Measurements from ENCODE around the gene TRIM8.

The TRIM8 gene

GRCh38 chr10:102670065-102670670, 25.9 kb downstream of the TRIM8 start:
- TF ChIP-seq GATA1 (IDR thresholded peaks at IDR 0.05; ENCODE audit: low read depth, low read length): no peak
- no peak for TF ChIP-seq POLR2A (IDR thresholded peaks at IDR 0.05; ENCODE audit: low read length)
- DNase-seq: no peak

- peak; percentile 65 to 66 for DNase-seq
- TF ChIP-seq POLR2A (IDR thresholded peaks at IDR 0.05; ENCODE audit: low read length) (no peak), GATA1 (IDR thresholded peaks at IDR 0.05; ENCODE audit: low read depth, low read length) (no peak)
Observed at GRCh38 chr10:102670871-102671434, 26.7 kb downstream of the TRIM8 start.

GRCh38 chr10:102673236-102673818, 29.0 kb downstream of the TRIM8 start:
- DNase-seq: no peak
- TF ChIP-seq POLR2A (IDR thresholded peaks at IDR 0.05; ENCODE audit: low read length) (no peak), GATA1 (IDR thresholded peaks at IDR 0.05; ENCODE audit: low read depth, low read length) (no peak)

- TF ChIP-seq GATA1 (IDR thresholded peaks at IDR 0.05; ENCODE audit: low read depth, low read length) (no peak), POLR2A (IDR thresholded peaks at IDR 0.05; ENCODE audit: low read length) (peak; percentile 60)
- DNase-seq: peak; percentile 94 to 96
Observed at GRCh38 chr10:102673819-102674511, 29.7 kb downstream of the TRIM8 start.

- TF ChIP-seq GATA1 (IDR thresholded peaks at IDR 0.05; ENCODE audit: low read depth, low read length) (no peak), POLR2A (IDR thresholded peaks at IDR 0.05; ENCODE audit: low read length) (no peak)
- peak; percentile 61 to 69 for DNase-seq
Observed at GRCh38 chr10:102674566-102674965, 30.3 kb downstream of the TRIM8 start.

- no peak for TF ChIP-seq GATA1 (IDR thresholded peaks at IDR 0.05; ENCODE audit: low read depth, low read length)
- TF ChIP-seq POLR2A (IDR thresholded peaks at IDR 0.05; ENCODE audit: low read length): no peak
- no peak for DNase-seq
Observed at GRCh38 chr10:102675011-102675665, 30.9 kb downstream of the TRIM8 start.

- DNase-seq: no peak
Observed at GRCh38 chr10:102675666-102676533, 31.6 kb downstream of the TRIM8 start.

GRCh38 chr10:102676534-102677315, 32.4 kb downstream of the TRIM8 start:
- DNase-seq: no peak
- TF ChIP-seq POLR2A (IDR thresholded peaks at IDR 0.05; ENCODE audit: low read length) (no peak), GATA1 (IDR thresholded peaks at IDR 0.05; ENCODE audit: low read depth, low read length) (no peak)

More at GRCh38 chr10:102675666-102676533, 31.6 kb downstream of the TRIM8 start:
- TF ChIP-seq GATA1 (IDR thresholded peaks at IDR 0.05; ENCODE audit: low read depth, low read length) (no peak), POLR2A (IDR thresholded peaks at IDR 0.05; ENCODE audit: low read length) (no peak)

- DNase-seq: no peak
- TF ChIP-seq GATA1 (IDR thresholded peaks at IDR 0.05; ENCODE audit: low read depth, low read length): no peak
- no peak for TF ChIP-seq POLR2A (IDR thresholded peaks at IDR 0.05; ENCODE audit: low read length)
Observed at GRCh38 chr10:102677331-102678067, 33.2 kb downstream of the TRIM8 start.

- DNase-seq: no peak
- TF ChIP-seq GATA1 (IDR thresholded peaks at IDR 0.05; ENCODE audit: low read depth, low read length) (no peak), POLR2A (IDR thresholded peaks at IDR 0.05; ENCODE audit: low read length) (no peak)
Observed at GRCh38 chr10:102678068-102678400, 33.8 kb downstream of the TRIM8 start.

- DNase-seq: peak; percentile 74 to 77
- TF ChIP-seq GATA1 (IDR thresholded peaks at IDR 0.05; ENCODE audit: low read depth, low read length) (no peak), POLR2A (IDR thresholded peaks at IDR 0.05; ENCODE audit: low read length) (no peak)
Observed at GRCh38 chr10:102678842-102679289, 34.6 kb downstream of the TRIM8 start.

- TF ChIP-seq GATA1 (IDR thresholded peaks at IDR 0.05; ENCODE audit: low read depth, low read length) (no peak), POLR2A (IDR thresholded peaks at IDR 0.05; ENCODE audit: low read length) (no peak)
- DNase-seq: no peak
Observed at GRCh38 chr10:102679596-102679995, 35.3 kb downstream of the TRIM8 start.
